ENCODE data around the gene PTPRS. TPM values are rescaled to one million over a fixed set of nuclear protein-coding genes. Genes with fewer than 3 reads are reported as not detected.

PTPRS gene
- total and polyA plus RNA-seq, 10 donors = 1.2 to 77.9 (median 44.9) TPM

- 34 to 46% (median 43%) methylated on average over 8 of the region's 8 CpGs for WGBS, 5 donors
- Histone ChIP-seq H3K4me3 (no peak overlapping the region), H3K27ac (no peak overlapping the region), H3K9me3 (peaks cover 0 to 10% (median 0%) of the 10 kb centered on the region in 8 donors), H3K27me3 (replicated peaks in 1 of 7) (peaks cover 0 to 84% (median 4%) of the 10 kb centered on the region in 7 donors), H3K36me3 (no peaks in the 10 kb centered on the region), H3K4me1 (no peaks in the 10 kb centered on the region)
- intact Hi-C loops (cut with DNase I; ENCODE audit: low total_unique reads) = no loop called here
- DNase-seq = no peak
- TF ChIP-seq CTCF (IDR thresholded peaks at IDR 0.05 in 8 of 11, conservative IDR thresholded peaks at IDR 0.05 in 3 of 11) (no peak), POLR2A (IDR thresholded peaks at IDR 0.05) (no peak), POLR2AphosphoS5 (IDR thresholded peaks at IDR 0.05) (no peak)
Measured at GRCh38 chr19:5352229-5352763, 11.7 kb upstream of the PTPRS start.

- Histone ChIP-seq H3K36me3 (no peaks in the 10 kb centered on the region), H3K4me1 (no peaks in the 10 kb centered on the region), H3K27ac (no peak overlapping the region), H3K27me3 (replicated peaks in 1 of 7) (peaks cover 0 to 79% (median 4%) of the 10 kb centered on the region in 7 donors), H3K9me3 (peaks cover 0 to 12% (median 0%) of the 10 kb centered on the region in 8 donors), H3K4me3 (no peak overlapping the region)
- no peak for TF ChIP-seq POLR2A (IDR thresholded peaks at IDR 0.05)
- TF ChIP-seq CTCF (IDR thresholded peaks at IDR 0.05 in 8 of 11, conservative IDR thresholded peaks at IDR 0.05 in 3 of 11) = no peak
- TF ChIP-seq POLR2AphosphoS5 (IDR thresholded peaks at IDR 0.05) = no peak
- intact Hi-C loops (cut with DNase I; ENCODE audit: low total_unique reads) = no loop called here
- WGBS, 5 donors = 58 to 71% (median 64%) methylated on average over 2 of the region's 2 CpGs
- DNase-seq = no peak
Measured at GRCh38 chr19:5351731-5352228, 11.2 kb upstream of the PTPRS start.

DNA sequence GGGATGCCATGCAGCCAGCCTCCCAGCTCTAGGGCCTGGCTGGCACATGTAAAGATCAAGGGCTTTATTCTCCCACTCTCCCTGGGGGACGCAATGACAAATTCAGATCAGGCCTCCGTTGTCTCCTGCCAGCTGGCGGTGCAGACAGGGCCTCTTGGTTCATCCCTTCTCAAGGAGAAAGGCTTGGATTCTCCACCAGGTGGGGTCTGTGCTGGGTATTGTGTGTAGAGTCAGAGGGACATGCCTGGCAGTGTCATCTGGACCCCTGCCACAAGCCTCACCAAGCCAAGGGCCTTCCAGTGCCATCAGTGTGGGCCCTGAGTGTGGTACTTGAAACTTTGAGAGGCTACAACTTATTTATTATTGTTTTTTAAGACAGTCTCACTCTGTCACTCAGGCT is 8.4 kb upstream of the PTPRS start:
- WGBS, 5 donors = 61 to 76% (median 75%) methylated on average over 3 of the region's 3 CpGs; no CpG with 5 or more reads in 2 of the 5 donors
- H3K9me3 ChIP-seq = peaks cover 0 to 12% (median 0%) of the 10 kb centered on the region in 8 donors
- intact Hi-C loops (cut with DNase I; ENCODE audit: low total_unique reads) = no loop called here
- peaks cover 0 to 82% (median 0%) of the 10 kb centered on the region in 7 donors for H3K27me3 ChIP-seq (replicated peaks in 1 of 7)
- no peak overlapping the region for H3K4me3 ChIP-seq
- TF ChIP-seq POLR2AphosphoS5 (IDR thresholded peaks at IDR 0.05) (no peak), CTCF (IDR thresholded peaks at IDR 0.05 in 8 of 11, conservative IDR thresholded peaks at IDR 0.05 in 3 of 11) (no peak), POLR2A (IDR thresholded peaks at IDR 0.05) (no peak)
- H3K27ac ChIP-seq = no peak overlapping the region
- no peaks in the 10 kb centered on the region for H3K36me3 ChIP-seq
- no peak for DNase-seq
- no peaks in the 10 kb centered on the region for H3K4me1 ChIP-seq

DNA sequence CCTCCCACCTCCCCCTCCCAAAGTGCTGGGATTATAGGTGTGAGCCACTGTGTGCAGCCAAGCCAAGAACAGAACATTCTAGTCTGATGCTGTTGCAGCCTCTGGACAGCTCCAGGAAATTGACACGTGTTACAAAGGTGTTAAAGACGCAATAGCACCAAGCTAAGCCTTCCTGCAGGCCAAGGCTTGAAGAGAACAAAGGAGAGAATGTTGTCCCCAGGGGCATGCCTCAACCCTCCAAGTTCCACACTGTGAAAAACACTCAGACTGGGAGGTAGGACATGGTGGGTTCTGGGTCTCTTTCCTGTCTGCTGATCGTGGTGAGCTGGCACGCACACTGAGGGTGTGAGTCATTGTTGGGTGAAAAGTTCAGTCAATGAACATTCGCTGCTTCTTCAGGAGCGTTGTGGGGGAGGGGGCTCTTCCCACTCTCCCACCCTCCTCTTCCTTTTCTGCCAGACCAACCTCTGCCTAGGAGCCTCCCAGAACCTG is 5.3 kb upstream of the PTPRS start:
- intact Hi-C loops (cut with DNase I; ENCODE audit: low total_unique reads) = no loop called here
- Histone ChIP-seq H3K27me3 (replicated peaks in 1 of 7) (peaks cover 0 to 82% (median 7%) of the 10 kb centered on the region in 7 donors), H3K36me3 (no peaks in the 10 kb centered on the region), H3K9me3 (peaks cover 0 to 12% (median 0%) of the 10 kb centered on the region in 8 donors), H3K4me1 (peaks cover 0 to 3% (median 0%) of the 10 kb centered on the region in 6 donors), H3K27ac (no peak overlapping the region), H3K4me3 (no peak overlapping the region)
- DNase-seq = peak; percentile 16
- WGBS, 5 donors = 22 to 35% (median 31%) methylated on average over 6 of the region's 6 CpGs
- TF ChIP-seq POLR2A (IDR thresholded peaks at IDR 0.05) = no peak
- TF ChIP-seq POLR2AphosphoS5 (IDR thresholded peaks at IDR 0.05) = no peak
- TF ChIP-seq CTCF (IDR thresholded peaks at IDR 0.05 in 8 of 11, conservative IDR thresholded peaks at IDR 0.05 in 3 of 11) = no peak
